GM19397 (cell line): Measurements from ENCODE around the gene CENPB.

Experiments used
- ATAC-seq: cut with Tn5 transposase; IDR thresholded peaks from one replicate; pipeline ENCODE4 v1.9.1; 2021; ENCODE audit warnings: mild to moderate bottlenecking, moderate library complexity; ENCODE audit not compliant: unreplicated experiment

The CENPB gene

DNA sequence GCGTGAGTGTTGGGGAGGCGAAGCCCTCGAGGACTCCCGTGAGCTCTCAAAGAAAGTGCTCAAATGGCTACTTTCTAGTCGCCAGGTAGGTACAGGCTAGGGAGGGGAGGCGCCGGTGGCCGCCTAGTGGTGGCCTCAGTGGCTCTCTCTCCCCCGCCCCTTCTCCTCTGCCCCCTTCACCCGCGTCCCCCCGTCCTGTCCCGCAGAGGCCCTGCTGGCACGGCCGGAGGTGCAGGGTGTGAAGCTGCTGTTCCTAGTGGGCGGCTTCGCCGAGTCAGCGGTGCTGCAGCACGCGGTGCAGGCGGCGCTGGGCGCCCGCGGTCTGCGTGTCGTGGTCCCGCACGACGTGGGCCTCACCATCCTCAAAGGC, 35.2 kb downstream of the CENPB start:
- no peak for ATAC-seq

DNA sequence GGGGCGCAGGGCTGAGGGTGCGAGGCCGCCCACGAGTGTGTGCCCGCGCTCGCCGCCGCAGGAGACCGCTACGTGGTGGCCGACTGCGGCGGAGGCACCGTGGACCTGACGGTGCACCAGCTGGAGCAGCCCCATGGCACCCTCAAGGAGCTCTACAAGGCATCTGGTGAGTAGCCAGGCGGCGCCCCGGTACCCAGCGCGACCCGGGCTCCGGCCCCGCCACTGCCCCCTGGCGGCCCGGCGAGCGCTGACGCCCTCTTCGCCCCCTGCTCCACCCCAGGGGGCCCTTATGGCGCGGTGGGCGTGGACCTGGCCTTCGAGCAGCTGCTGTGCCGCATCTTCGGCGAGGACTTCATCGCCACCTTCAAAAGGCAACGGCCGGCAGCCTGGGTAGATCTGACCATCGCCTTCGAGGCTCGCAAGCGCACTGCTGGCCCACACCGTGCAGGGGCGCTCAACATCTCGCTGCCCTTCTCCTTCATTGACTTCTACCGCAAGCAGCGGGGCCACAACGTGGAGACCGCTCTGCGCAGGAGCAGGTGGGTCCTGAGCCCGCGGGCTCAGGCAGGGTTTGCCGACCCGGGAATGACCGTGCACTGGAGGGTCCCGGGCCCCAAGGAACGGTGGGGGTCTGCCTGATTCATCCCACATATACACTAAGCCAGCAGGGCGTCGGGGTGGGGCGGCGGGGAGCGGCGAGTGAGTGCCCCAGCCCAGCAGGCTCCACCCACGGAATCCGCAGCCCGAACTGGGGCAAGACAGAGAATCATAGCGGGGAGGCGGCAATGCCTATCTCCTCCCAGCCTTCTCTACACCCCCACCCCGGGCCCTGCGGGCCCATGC, 36.6 kb downstream of the CENPB start:
- ATAC-seq, result no peak

DNA sequence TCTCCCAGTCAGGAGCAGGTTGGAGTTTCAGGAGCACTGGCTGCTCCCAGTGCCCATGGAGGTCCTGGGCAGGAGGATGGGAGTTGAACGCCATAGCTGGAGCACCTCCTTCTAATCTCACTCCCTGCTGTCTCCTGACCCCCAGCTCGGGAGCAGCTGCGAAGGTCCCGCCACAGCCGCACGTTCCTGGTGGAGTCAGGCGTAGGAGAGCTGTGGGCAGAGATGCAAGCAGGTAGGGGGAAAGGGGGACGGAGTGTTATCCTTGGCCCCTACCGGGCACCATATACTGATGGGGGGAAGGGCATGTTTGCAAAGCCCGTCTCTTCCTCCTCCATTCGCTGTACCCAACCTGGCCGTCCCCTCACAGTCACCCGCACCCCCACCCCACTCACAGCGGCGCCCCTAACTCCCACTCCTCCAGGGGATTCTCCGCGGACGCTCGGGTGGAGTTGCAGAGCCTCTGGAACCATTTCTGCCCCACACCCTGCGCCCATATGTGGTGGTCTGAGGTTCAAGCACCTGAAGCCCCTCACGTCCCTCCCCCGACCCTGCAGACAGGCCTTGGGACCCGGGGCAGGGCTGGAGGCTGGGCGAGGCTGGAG, 37.4 kb downstream of the CENPB start:
- no peak for ATAC-seq

DNA sequence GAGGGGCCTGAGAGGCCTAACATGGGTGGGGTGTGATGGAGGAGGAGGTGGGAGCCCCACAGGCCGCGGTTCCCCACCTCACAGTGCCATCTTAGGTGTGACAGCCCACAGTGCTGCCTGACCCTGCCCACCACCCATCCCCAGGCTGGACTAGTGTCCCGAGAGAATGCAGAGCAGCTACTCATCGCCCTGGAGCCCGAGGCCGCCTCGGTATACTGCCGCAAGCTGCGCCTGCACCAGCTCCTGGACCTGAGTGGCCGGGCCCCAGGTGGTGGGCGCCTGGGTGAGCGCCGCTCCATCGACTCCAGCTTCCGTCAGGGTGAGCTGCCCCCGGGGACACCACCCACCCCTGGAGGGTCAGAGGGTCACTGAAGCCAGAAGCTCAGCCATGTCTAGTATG, 38.5 kb downstream of the CENPB start:
- no peak for ATAC-seq

DNA sequence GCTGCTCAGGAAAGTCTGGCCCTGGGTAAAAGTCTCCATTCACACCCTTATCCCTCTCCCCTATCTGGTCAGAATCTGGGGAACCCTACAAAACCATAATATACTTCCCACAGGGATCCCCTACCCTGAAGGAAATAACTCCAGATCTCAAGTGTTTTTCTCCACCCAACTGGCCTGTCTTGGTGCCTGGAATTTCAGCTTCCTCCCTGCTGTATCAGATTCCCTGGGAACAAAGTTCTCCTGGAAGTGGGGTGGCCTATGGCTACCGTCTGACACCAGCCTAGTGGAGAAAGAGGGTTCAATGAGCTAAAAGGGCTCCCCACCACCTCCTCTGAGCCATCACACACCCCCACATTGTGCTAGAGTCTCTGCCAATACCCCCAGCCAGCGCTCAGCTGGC, 39.1 kb downstream of the CENPB start:
- ATAC-seq, result no peak

DNA sequence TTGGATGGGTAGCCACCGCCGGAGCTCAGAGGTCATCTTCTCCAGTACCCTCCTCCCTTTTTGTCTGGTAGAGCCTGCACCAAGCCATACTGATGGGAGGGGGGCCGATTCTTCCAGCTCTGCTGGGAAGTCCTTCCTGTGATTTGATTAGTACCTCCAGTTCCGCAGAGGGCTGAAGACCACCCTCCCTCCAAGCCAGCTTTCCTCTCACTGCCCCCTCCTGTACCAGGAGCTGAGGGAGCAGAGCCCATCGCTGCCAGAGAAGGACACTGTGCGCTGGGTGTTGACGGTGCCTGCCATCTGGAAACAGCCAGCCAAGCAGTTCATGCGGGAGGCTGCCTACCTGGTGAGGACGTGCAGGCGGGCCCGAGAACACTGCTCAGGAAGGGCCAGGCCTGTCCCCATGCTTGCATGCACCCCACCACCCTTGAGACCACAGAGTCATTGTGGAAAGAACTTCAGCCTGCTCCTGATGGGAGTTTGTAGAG, 40.8 kb downstream of the CENPB start:
- ATAC-seq, result no peak

DNA sequence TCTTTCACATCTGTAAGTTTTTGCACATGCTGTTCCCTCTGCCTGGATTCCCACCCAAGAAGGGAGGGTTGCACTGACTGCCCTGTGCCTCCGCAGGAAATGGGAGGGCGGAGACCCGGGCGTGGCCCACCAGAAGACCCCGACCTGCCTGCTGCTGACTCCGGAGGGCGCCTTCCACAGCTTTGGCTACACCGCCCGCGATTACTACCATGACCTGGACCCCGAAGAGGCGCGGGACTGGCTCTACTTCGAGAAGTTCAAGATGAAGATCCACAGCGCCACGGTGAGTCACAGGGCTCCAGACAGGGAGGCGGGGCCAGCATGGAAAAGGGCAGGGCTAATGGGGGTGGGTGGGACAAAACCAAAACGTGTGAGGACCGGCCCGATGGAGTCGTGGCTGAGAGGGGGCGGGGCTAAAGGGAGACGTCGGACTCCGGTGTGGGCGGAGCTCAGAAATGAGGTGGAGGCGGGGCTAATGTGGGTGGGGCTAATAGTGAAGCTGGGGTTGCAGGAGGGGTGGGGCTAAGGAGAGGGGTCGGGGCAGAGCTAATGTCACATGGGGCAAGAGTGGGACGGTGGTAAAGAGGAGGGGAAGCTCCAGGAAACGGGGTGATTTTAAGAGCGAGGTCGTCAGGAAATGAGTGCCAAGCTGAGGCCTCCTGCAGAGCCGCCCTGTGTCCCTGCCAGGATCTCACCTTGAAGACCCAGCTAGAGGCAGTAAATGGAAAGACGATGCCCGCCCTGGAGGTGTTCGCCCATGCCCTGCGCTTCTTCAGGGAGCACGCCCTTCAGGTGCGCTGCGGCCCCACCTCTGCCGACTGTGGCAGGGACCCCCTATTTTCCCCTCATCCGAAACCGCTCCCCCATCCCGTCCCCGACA, 41.5 kb downstream of the CENPB start:
- ATAC-seq, result no peak

DNA sequence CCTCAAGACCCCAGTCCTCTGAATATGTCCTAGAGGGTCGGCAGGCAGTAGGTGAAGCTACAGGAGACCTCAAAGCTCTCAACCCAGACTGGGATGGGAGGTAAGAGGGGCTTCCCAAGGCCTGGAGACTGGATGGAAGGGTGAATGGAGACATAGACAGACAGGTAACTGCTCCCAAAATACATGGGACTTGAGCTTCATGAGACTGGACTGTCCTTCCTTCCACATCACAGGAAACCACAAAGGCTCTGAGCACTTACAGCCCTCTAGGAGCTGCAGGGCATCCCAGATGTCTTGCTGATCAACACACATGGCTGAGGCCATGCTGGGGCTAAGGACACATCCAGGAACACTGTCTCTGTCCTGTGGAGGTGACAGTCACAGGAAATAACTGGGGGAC, 42.5 kb downstream of the CENPB start:
- ATAC-seq, result no peak

DNA sequence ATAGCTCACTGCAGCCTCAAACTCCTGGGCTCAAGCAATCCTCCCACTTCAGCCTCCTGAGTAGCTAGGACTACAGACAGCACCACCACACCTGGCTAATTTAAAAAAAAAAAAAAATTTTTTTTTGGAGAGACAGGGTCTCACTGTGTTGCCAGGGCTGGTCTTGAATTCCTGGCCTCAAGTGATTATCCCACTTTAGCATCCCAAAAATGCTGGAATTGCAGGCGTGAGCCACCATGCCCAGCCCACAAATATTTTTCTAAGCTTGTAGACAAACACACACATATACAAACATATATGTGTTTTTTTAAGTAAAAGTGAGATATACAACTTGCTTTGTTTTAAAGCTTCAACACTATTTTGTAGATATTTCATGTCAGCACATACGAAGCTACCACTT, 43.3 kb downstream of the CENPB start:
- ATAC-seq, result no peak

DNA sequence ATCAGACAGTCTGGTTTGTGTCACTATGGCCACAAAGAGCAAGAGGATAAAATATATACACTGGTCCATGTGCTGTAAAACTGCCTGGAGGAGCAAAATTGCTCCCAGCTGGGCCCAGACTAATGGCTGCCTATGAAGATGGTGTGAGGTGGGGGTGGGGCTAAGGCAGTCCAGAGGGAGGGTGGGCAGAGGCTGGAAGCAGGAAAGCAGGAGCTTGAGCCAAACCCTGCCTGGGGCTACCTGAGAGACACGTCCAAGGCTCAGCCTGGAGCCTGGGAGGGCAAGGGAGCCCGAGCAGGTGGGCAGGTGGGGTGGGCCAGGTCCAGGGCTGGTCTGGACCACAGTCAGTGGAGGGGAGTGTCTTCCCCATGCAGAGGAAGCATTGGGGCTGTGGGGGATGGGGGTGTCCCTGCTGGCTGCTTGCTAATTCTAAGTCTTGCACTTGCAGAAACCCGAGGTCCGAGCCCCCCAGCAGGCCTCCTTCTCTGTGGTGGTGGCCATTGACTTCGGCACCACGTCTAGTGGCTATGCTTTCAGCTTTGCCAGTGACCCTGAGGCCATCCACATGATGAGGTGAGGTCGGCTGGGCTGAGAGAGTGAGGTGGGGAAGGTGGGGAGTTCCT, 44.6 kb downstream of the CENPB start:
- ATAC-seq, result no peak

DNA sequence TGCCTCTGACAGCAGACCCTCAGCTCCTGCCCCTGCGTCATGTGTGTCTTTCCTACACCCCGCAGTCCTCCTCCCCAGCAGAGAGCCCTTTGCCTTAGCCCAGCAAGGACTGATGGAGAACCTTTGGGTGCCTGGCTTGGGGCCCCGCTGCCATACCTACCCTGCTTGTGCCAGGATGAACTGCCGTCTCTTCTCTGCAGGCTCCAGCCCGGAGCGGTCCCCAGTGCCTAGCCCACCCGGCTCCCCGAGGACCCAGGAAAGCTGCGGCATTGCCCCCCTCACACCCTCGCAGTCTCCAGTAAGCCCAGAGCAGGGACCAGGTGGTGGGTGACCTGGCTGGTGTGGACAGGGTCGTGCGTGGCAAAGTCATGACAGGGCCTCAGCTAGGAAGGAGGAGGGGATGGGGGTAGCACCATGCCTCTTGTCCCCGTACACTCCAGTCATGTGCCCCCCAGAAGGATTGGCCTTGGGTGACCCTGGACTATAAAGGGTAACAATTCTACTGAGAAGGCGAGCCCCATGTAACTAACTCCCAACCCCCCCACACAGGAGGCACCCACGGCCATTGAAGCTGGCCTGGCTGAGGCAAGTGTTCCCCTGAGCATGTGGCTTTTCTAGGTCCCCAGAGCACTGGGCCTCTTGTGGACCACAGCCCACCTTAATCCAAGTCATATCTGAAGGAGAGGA, 45.8 kb downstream of the CENPB start:
- ATAC-seq, result no peak

DNA sequence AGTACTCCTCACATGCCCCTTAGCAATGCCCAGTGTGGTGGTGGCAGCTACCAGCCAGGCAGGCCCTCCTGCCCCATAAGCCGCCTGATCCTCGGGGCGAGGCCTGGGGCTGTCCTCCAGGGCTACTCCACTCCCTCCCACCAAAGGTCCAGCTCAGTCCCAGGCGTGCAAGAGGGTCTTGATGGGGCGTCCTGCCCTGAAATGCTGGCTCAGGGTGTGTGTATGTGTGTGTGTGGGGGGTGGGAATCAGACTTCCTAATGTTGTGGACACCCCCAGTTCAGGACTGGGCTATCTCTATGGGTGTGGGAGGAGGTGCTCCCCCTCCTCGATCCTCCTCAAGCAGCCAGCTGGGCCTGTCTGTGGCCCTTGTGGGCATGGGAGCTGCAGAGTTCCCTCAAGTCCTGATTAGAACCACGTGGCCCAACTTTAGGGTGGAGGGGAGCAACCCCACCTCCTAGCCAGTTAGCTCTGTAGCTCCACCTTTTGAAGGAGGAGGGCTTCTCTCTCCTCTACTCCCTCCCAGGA, 46.6 kb downstream of the CENPB start:
- no peak for ATAC-seq

DNA sequence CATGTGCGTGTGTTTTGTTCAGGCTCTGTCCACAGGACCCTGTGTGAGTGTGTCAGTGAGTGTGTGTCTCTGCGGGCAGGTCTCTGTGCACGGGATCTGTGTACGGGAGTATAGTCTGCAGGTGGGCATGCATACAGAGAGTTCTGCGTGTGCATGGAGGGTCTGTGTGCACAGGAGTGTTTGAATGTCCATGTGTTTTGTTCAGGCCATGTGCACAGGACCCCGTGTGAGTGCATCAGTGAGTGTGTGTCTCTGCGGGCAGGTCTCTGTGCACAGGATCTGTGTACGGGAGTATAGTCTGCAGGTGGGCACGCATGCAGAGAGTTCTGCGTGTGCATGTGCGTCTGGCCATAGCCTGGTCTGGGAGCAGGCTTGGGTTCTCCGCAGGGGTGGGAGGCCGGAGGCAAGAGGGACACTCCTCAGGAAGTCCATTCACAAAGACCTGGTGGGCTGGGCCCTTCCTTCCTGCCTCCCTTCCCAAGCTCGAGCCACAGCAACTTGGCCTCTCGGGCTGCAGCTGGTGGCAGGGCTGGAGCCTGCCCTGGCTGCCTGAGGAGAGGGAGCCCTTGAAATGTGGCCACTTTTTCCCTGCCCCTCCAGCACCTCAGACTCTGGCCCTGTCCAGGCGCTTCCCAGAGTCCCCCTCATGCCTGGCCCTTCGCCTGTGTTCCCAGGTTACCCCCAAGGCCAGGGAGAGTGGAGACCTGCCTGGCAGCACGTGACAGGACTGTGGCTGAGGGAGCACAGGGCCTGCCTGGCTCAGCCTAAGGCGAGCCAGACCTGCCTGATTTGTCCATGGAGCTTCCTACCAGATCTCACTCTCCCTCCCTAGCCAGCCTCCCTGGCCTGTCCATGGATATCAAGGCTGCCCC, 47.2 kb downstream of the CENPB start:
- ATAC-seq, result no peak

DNA sequence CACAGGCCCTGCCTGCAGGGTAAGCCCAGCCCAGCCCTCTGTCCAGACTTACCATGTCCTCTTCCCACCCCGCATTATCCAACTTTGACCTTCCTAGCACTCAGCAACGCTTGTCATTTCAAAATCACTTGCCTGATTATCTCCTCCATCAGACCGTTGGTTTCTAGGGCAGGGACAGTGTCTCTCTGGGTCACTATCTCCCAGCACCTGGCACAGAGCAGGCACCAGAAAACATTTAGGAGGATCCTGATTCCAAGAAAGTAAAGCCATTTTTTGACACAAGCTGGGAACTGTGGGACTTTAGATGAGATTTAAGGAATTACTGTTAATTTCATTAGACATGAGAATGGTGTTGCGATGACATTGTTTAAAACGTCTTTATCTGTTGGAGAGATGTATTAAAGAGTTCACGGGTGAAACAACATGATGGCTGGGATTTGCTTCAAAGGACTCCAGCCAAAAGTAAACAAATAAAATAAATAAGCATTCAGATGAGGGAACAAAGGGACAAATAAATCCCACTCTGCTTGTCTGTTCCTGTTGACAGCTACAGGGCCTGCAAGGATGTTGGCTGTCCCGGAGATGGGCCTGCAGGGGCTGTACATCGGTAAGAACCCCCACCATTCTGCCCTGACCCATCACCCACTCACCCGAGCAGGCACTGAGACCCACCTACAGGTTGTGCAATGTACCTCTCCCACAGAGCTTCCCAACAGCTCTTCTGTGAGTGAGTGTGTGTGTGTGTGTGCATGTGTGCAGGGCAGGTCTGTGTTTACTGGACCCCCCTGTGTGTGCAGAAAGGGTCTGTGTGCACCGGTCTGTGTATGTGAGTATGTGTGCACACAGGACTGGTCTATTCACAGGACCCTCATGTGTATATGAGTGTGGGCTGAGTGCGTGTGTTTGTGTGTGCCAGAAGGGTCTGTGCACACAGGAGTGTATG, 48.2 kb downstream of the CENPB start:
- no peak for ATAC-seq

DNA sequence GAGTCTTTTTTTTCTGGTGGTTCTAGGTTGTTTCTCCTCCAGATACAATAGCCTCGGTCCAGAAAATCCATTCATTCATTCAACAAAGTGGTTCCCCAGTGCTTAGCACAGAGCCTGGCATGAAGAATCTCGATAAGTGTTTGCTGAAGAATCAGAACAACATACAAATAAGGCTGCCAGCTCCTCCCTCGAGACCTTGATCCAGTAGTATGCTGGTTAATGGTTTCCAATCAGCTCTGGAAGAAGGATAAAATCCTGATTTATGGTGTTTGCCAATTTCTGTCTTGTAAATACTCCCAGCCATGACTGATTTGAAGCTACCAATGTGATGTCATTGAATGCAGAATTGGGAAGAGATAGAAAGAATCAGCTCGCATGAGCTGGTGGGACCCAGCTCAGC, 50.8 kb downstream of the CENPB start:
- ATAC-seq, result no peak

DNA sequence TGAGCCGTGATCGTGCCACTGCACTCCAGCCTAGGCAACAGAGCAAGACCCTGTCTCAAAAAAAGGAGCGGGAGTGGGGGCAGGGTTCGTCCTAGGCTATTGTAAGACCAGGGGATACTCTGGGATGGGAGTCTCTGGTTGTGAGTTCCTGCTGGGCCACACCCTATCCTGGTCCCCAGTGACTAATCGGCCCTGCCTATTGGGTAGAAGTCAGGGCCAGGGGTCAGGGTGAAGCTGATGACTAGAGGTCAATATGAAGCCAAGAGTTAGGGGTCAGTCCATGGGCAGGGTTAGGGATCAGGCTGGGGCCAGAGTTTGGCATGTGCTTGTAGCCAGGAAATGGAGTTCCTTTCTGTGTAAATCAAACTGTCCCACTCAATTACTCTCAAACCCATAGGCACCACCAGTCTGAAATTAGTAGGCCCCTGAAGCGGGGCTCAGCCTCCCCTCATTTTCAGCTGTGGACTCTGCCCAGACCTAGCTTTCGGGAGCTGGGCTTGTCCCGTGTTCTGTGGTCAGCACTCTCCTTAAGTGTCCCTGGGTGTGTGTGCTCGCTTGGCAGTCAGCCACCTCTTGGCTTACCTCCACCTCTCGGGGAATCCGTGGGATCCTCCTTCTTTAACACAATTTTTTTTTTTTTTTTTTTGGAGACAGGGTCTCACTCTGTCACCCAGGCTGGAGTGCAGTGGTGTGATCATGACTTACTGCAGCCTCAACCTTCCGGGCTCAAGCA, 52.3 kb downstream of the CENPB start:
- no peak for ATAC-seq
